CD14-positive monocyte (primary cell): ENCODE data around the gene EIF4B. TPM values are rescaled to one million over a fixed set of nuclear protein-coding genes. Genes with fewer than 3 reads are reported as not detected.
A peak's percentile ranks its signal among the peaks of the same experiment; 100 is the strongest.

Experiments
- DNase-seq, 3 donors: peaks; one replicate each; pipeline ENCODE4 v3.0.0-alpha.2; 2011 to 2022
- H2AFZ ChIP-seq: 2 replicates; pipeline ENCODE4 v1.6.0; 2012; ENCODE audit warnings: mild to moderate bottlenecking, low read depth, low read length, inconsistent platforms; ENCODE audit not compliant: insufficient read depth, poor library complexity, severe bottlenecking
- H3K27ac ChIP-seq, 2 donors: 1 replicate in 1 of 2; 2 replicates in 1 of 2; pipeline ENCODE4 v1.5.1; 2012 to 2013; ENCODE audit warnings: low read length in 2 of 2, control low read depth in 1 of 2, inconsistent platforms in 1 of 2, low read depth in 1 of 2, mild to moderate bottlenecking in 1 of 2
- H3K27me3 ChIP-seq, 2 donors: one replicate each; pipeline versions ENCODE4 v1.6.0 to v1.6.1; 2011 to 2013; ENCODE audit warnings: low read length in 2 of 2; ENCODE audit not compliant: control insufficient read depth in 2 of 2, insufficient read depth in 2 of 2
- H3K36me3 ChIP-seq, 2 donors: replicated peaks in 1 of 2; 1 replicate in 1 of 2; 2 replicates in 1 of 2; pipeline versions ENCODE4 v1.5.1 to v1.6.1; 2012 to 2013; ENCODE audit warnings: low read length in 2 of 2, control low read depth in 1 of 2, inconsistent platforms in 1 of 2, mild to moderate bottlenecking in 1 of 2; ENCODE audit not compliant: insufficient read depth in 2 of 2, control insufficient read depth in 1 of 2
- H3K4me1 ChIP-seq, 2 donors: 1 replicate in 1 of 2; 2 replicates in 1 of 2; pipeline versions ENCODE4 v1.5.1 to v1.6.1; 2012 to 2013; ENCODE audit warnings: low read length in 2 of 2, control low read depth in 1 of 2, inconsistent platforms in 1 of 2, mild to moderate bottlenecking in 1 of 2, moderate library complexity in 1 of 2; ENCODE audit not compliant: insufficient read depth in 2 of 2, control insufficient read depth in 1 of 2
- H3K4me2 ChIP-seq: replicated peaks from 2 replicates; pipeline ENCODE3; 2012; ENCODE audit warnings: low read length, moderate library complexity, mild to moderate bottlenecking; ENCODE audit not compliant: poor library complexity, severe bottlenecking; ENCODE audit errors: extremely low read depth
- H3K4me3 ChIP-seq, 3 experiments: fragments of 200-600 bp in 1 of 3; sonication (generic) in 1 of 3; replicated peaks in 1 of 3; 1 replicate in 2 of 3; 2 replicates in 1 of 3; pipeline ENCODE4 v1.5.1; 2011 to 2013; ENCODE audit warnings: low read length in 3 of 3, mild to moderate bottlenecking in 3 of 3, control low read depth in 2 of 3, low read depth in 2 of 3, inconsistent platforms in 1 of 3, moderate library complexity in 1 of 3
- H3K79me2 ChIP-seq: 2 replicates; pipeline ENCODE4 v1.6.0; 2012; ENCODE audit warnings: mild to moderate bottlenecking, control low read depth, inconsistent platforms, low read length, moderate library complexity; ENCODE audit not compliant: insufficient read depth
- H3K9ac ChIP-seq: 2 replicates; pipeline ENCODE4 v1.6.0; 2017; ENCODE audit warnings: low read length, mild to moderate bottlenecking; ENCODE audit not compliant: insufficient read depth, poor library complexity, severe bottlenecking
- H3K9me3 ChIP-seq, 2 donors: replicated peaks in 1 of 2; 1 replicate in 1 of 2; 2 replicates in 1 of 2; pipeline versions ENCODE4 v1.5.1 to v1.6.1; 2012 to 2013; ENCODE audit warnings: low read length in 2 of 2, control low read depth in 1 of 2; ENCODE audit not compliant: control insufficient read depth in 1 of 2, insufficient read depth in 1 of 2
- H4K20me1 ChIP-seq: 2 replicates; pipeline ENCODE4 v1.6.0; 2012; ENCODE audit warnings: mild to moderate bottlenecking, low read length, control low read depth, moderate library complexity; ENCODE audit not compliant: insufficient read depth
- H3K27ac Mint-ChIP-seq, 7 donors: one replicate each; pipeline ENCODE4 v1.8.0; 2020; ENCODE audit warnings: mild to moderate bottlenecking in 7 of 7, mixed read lengths in 7 of 7, moderate library complexity in 6 of 7, inconsistent platforms in 2 of 7
- H3K27me3 Mint-ChIP-seq, 3 donors: one replicate each; pipeline ENCODE4 v1.8.0; 2021 to 2022; ENCODE audit warnings: low read depth in 3 of 3, mild to moderate bottlenecking in 3 of 3, mixed read lengths in 3 of 3, moderate library complexity in 3 of 3, inconsistent platforms in 1 of 3
- H3K36me3 Mint-ChIP-seq, 2 donors: one replicate each; pipeline ENCODE4 v1.8.0; 2020; ENCODE audit warnings: mixed read lengths in 2 of 2, inconsistent platforms in 1 of 2, mild to moderate bottlenecking in 1 of 2
- H3K4me1 Mint-ChIP-seq: one replicate; pipeline ENCODE4 v1.8.0; 2020; ENCODE audit warnings: mild to moderate bottlenecking, mixed read lengths
- H3K4me3 Mint-ChIP-seq, 2 donors: one replicate each; pipeline ENCODE4 v1.8.0; 2020; ENCODE audit warnings: mild to moderate bottlenecking in 2 of 2, mixed read lengths in 2 of 2, moderate library complexity in 1 of 2
- H3K9me3 Mint-ChIP-seq, 7 donors: one replicate each; pipeline ENCODE4 v1.8.0; 2020 to 2022; ENCODE audit warnings: mixed read lengths in 7 of 7, mild to moderate bottlenecking in 6 of 7, moderate library complexity in 6 of 7, inconsistent platforms in 2 of 7
- CTCF ChIP-seq: fragments of 200-600 bp; IDR thresholded peaks from one replicate; pipeline ENCODE4 v1.8.0; 2022; ENCODE audit warnings: antibody characterized with exemption, mild to moderate bottlenecking
- WGBS: methylation state at CpG from one replicate; pipeline ENCODE4 v1.1.5; 2013; ENCODE audit warnings: missing lambda C conversion rate; ENCODE audit not compliant: insufficient coverage; 5-methylcytosine and 5-hydroxymethylcytosine counted together
- intact Hi-C, 2 donors: fragments of 100-400 bp; cut with micrococcal nuclease; formaldehyde crosslinking; loops; one replicate each; pipeline versions ENCODE4 v1.15.0 to v1.15.1; 2023
- polyA plus RNA-seq, 3 donors: library from polyadenylated mRNA; depleted of rRNA in 1 of 3; unstranded in 2 of 3; stranded (reverse) in 1 of 3; fragments of 300-500 nt in 2 of 3; fragments of >200 nt in 1 of 3; fragmentation: Illumina TruSeq in 2 of 3; gene quantifications; 1 replicate in 2 of 3; 2 replicates in 1 of 3; pipeline ENCODE4 v1.2.3, GENCODE V29; 2012 to 2021

The EIF4B gene
- polyA plus RNA-seq, 3 donors: 41.2 to 185 (median 58.6) TPM

DNA sequence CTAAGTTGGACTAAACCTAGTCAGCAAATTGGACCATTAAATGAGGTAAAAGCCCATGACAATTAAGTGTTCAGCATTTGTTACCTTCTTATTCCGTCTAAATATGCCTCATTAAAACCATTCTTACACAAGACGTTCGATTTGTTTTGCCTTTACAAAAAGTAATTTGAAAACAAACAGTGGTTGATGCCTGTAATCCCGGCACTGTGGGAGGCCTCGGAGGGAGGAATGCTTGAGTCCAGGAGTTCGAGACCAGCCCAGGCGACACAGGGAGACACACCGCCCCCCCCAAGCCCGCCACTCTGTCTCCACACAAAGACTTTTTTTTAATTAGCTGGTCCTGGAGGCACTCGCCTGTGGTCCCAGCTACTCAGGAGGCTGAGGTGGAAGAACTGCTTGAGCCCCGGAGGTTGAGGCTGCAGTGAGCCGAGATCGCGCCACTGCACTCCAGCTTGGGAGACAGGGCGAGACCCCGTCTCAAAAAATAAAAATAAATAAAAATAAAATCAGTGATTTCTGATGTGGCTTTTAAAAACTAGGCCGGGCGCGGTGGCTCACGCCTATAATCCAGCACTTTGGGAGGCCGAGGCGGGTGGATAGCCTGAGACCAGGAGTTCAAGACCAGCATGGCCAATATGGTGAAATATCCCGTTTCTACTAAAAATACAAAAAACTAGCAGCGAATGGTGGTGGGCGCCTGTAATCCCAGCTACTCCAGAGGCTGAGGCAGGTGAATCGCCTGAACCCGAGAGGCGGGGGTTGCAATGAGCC, 856 bp upstream of the EIF4B start:
- Mint-ChIP-seq H3K27me3 (peaks cover 4 to 8% (median 7%) of the 10 kb centered on the region in 3 donors), H3K4me1 (peaks cover 25% of the 10 kb centered on the region), H3K36me3 (peaks cover 7 to 10% of the 10 kb centered on the region in 2 donors), H3K4me3 (peak overlapping the region; percentile 92 to 97), H3K9me3 (no peaks in the 10 kb centered on the region), H3K27ac (peak overlapping the region; percentile 98 to 99 (median 99))
- DNase-seq: peak in 1 of 3 donors; percentile 5
- Histone ChIP-seq H3K4me1 (peaks cover 19 to 27% of the 10 kb centered on the region in 2 donors), H4K20me1 (peaks cover 36% of the 10 kb centered on the region), H3K27me3 (no peaks in the 10 kb centered on the region), H3K4me3 (peak overlapping the region; percentile 51 to 94 (median 88)), H3K79me2 (peaks cover 45% of the 10 kb centered on the region), H3K4me2 (peak overlapping the region; percentile 94), H2AFZ (peak overlapping the region; percentile 88), H3K36me3 (peaks cover 4 to 15% of the 10 kb centered on the region in 2 donors), H3K27ac (peak overlapping the region; percentile 92 to 96), H3K9ac (peak overlapping the region; percentile 84), H3K9me3 (no peaks in the 10 kb centered on the region)
- TF ChIP-seq CTCF: no peak
- WGBS: 38% methylated on average over 16 of the region's 28 CpGs
- intact Hi-C loops: no loop called here

DNA sequence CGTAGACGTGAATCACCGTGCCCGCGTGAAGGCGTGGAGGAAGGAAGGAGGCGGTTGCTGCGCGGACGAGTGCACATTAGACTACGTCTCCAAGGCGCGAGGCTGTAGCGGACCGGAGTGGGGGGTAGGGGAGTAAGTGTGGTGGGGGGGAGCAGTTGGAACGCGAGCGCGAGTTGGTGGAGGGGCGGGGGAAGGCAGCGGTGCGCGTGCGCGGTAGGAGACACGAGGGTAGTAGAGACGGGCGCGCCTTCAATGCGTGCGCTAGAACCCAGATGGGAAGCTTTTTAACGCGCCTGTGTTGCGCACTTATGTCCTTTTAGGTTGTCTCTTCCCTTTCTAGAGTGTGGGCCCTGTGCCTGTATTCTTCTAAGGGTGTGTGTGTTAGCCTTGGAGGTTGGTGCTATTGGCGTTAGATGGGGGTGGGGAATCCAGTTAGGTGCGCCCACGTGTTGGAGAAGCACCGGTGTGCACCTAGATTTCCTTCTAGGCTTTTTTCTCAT, 604 bp downstream of the EIF4B start:
- no peaks in the 10 kb centered on the region for H3K9me3 Mint-ChIP-seq
- Histone ChIP-seq H3K79me2 (peaks cover 60% of the 10 kb centered on the region), H3K9me3 (no peaks in the 10 kb centered on the region), H3K9ac (peak overlapping the region; percentile 84), H3K27ac (peak overlapping the region; percentile 92 to 96), H3K4me3 (peak overlapping the region; percentile 61 to 94 (median 88)), H2AFZ (peak overlapping the region; percentile 81), H4K20me1 (peaks cover 50% of the 10 kb centered on the region), H3K27me3 (no peaks in the 10 kb centered on the region), H3K4me1 (peaks cover 19 to 27% of the 10 kb centered on the region in 2 donors), H3K36me3 (peaks cover 4 to 24% of the 10 kb centered on the region in 2 donors), H3K4me2 (peak overlapping the region; percentile 94)
- WGBS: under 1% methylated on average over 32 of the region's 38 CpGs
- no peak for TF ChIP-seq CTCF
- H3K4me1 Mint-ChIP-seq: peaks cover 27% of the 10 kb centered on the region
- H3K36me3 Mint-ChIP-seq: peaks cover 10 to 18% of the 10 kb centered on the region in 2 donors
- intact Hi-C loops: no loop called here
- H3K4me3 Mint-ChIP-seq: peak overlapping the region; percentile 96 to 97
- DNase-seq: peak; percentile 74 to 80 (median 78)
- H3K27me3 Mint-ChIP-seq: peaks cover 0 to 3% (median 2%) of the 10 kb centered on the region in 3 donors
- peak overlapping the region; percentile 98 to 99 (median 98) for H3K27ac Mint-ChIP-seq
